HL-60/S4 treated with phorbol 12-myristate 13-acetate at 8.2 ng/mL for 4 days and 3 days (cell line): Measurements from ENCODE around the gene RUNX1.

ENCODE experiments used
- in situ Hi-C: fragments of 300-500 bp; cut with MboI; formaldehyde crosslinking; loops from 2 replicates; pipeline ENCODE4 v1.15.0; 2022; ENCODE audit warnings: low sequenced_read_pairs

RUNX1 gene

DNA sequence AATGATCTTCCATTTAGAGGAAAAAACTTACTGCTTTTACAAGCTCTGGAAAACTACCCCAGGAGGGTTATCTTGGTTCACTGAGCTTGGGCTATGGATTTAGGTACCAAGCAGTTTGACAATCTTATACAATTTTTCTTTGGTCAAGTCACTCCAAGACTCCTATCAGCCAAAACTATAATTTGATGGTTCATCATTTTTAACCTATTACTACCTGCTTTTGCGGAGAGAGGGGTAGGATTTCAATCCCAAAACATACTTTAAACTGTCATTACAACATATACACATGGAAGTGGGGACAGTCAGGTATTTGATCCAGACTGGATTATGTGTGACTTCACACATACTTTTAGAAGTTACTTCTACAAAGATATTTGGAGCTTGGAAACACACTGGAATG, 71.8 kb downstream of the RUNX1 start:
- in situ Hi-C loops, result no loop called here

DNA sequence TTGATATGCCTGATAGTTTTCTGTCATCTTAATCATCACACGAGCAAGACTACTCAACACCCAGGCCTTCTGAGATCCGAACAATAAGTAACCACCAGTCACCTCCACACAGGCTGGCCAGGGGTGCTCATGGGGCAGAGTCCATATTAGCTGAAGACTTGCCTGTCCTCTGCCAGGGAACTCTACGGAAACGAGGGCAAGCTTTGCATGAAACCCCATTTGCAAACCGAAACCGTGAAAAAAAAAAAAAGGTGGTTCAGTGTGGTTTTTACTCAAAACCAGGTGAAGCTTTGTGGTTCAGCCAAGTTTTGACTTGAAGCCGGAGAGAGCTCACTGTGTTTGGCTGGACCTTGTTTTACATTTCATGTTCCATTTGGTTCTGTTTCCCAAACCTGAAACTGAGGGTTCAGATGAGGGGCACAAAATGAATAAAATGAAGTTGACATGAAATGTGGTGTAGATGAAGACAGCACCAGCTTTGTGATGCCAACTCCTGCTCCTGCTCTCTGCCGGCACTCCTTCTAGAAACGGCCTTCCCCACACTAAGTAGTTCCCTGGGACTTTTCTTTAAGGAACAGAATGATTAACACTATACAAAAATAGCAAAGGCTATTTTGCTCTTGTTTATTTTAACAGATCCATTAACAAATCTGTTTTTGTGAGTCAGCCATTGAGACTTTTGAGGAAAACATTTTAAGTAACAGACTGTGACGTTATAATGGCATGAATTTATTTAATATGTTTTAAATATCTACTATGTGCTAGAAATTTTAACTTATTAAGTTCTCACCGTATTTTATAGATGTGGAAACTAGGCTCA, 74.7 kb downstream of the RUNX1 start:
- in situ Hi-C loops, result no loop called here

- in situ Hi-C loops, result no loop called here
Measured at GRCh38 chr21:34973685-34974084, 75.4 kb downstream of the RUNX1 start.

- in situ Hi-C loops, result no loop called here
Measured at GRCh38 chr21:34971656-34972055, 77.4 kb downstream of the RUNX1 start.

- in situ Hi-C loops, result no loop called here
Measured at GRCh38 chr21:34970566-34970965, 78.5 kb downstream of the RUNX1 start.

DNA sequence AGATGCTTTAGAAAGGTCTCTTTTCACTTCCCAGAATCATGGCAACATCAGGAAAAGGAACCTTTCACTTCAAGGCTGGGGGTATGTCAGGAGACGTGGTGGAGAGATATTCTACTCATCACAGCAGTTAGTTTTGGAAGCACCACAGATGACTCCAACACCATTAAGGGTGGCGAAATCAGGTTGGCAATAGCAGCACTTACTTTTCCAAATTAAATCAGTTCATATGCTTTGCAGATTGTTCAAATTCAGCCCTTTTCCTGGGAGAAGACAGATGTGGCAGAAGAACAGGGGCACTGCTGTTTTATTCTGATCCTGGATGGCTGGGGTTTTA, 79.0 kb downstream of the RUNX1 start:
- in situ Hi-C loops, result no loop called here

GRCh38 chr21:34969423-34970166, 79.5 kb downstream of the RUNX1 start:
- in situ Hi-C loops, result loop anchor here (10.0 kb wide), 1 partner anchor 65 kb away; no protein-coding TSS in a partner anchor

- in situ Hi-C loops, result loop anchor here (10.0 kb wide), 1 partner anchor 64 kb away; no protein-coding TSS in a partner anchor
Measured at GRCh38 chr21:34968414-34969333, 80.4 kb downstream of the RUNX1 start.

GRCh38 chr21:34967509-34968289, 81.4 kb downstream of the RUNX1 start:
- in situ Hi-C loops, result loop anchor here (10.0 kb wide), 1 partner anchor 63 kb away; no protein-coding TSS in a partner anchor

DNA sequence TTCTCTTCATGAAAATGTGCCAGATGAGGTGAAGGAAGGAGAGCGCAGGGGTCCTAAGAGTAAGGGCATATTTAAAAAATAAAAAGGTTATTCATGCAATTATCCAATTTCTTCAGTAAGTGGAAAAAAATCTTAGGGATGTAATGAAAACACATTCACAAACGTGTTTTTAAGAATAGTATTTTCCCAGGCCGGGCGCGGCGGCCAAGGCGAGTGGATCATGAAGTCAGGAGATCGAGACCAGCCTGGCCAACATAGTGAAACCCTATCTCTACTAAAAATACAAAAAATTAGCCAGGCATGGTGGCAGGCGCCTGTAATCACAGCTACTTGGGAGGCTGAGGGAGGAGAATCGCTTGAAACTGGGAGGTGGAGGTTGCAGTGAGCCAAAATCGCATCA, 82.2 kb downstream of the RUNX1 start:
- in situ Hi-C loops, result loop anchor here (10.0 kb wide), 1 partner anchor 62 kb away; no protein-coding TSS in a partner anchor

- in situ Hi-C loops, result loop anchor here (10.0 kb wide), 1 partner anchor 61 kb away; no protein-coding TSS in a partner anchor
Measured at GRCh38 chr21:34965200-34966174, 83.6 kb downstream of the RUNX1 start.

DNA sequence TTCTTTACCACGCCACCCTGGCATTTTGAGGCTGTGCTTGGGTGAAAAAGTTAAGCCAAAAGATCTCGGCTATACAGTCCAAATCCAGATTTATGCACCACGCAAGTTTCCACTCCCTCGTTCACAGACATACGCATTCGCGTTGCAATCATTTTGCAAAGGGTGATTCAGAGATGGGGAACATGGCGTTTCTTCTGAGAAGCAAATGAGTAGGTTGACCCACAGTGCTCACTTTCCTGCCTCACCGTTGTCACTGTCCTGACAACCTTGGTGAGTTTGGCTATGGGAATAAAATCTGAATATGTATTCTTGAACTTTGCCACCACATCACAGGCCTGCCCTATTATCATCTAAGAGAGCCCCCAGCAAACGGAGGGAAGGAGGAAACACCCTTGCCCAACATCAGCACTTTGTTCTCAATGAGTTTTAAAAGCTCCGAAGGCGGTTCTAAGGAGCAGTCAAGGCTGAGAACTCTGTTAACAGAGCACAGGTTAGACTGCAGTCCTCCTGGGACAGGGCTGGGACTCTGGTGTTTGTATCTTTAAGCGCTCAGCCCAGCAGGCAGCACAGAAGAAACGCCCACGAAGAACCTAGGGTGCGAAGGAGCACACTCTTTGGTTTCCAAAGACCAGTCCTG, 86.4 kb downstream of the RUNX1 start:
- in situ Hi-C loops, result loop anchor here (10.0 kb wide), 1 partner anchor 58 kb away; no protein-coding TSS in a partner anchor

DNA sequence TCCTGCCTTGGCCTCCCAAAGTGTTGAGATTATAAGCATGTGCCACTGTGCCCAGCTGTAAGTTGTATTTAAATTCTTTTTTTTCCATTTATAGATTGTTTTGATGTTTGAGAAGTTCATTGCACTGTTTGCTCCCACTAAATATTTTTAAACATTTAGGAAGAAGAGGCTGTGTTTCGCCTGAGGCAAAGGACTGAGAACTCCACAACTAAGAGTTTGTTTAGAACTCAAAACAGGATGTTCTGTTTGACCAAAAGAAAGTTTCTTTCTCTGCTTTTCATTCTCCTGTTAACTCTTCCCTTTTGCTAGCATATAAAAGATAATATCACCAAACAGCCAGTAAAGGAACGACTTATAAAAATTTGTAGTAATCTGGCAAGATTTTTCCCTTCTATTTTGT, 87.0 kb downstream of the RUNX1 start:
- in situ Hi-C loops, result loop anchor here (10.0 kb wide), 1 partner anchor 57 kb away; no protein-coding TSS in a partner anchor

DNA sequence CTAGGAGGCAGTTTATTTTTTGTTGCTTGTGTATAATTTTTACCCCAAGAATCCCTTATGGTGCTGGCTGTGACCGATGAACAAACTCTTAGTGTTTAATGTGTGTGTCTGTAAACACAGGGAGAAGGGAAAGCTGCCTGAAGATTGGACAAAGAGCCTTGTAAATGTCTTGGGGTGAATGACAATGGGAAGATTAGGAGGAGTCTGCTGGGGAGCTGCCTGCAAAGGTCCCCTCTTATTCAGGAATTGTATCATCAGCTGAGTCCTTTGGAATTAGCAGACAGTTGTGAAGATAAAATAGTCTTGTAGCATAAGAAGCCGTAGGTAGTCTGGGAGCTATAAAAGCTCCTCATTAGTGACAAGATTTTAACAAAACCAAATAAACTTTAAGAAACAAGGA, 88.4 kb downstream of the RUNX1 start:
- in situ Hi-C loops, result loop anchor here (10.0 kb wide), 1 partner anchor 56 kb away; no protein-coding TSS in a partner anchor

DNA sequence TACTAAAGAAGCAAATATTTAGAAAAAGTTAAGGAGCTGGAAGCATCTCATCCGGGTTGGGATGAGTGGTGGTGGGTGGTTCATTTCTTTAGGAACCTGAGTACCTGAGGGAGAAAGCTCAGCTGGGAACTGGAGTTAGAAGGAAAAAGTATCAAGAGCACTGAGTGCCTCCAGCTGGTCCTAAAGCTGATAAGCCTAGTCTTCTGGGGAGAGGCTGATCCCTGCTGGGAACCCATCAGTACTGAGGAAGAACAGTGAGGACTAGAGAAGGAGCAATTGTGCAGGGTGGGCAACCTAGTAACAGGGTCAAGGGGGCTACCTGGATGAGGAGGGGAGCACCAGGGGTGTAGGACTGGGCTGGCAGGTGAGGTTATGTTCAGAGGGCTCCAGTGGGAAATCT, 89.5 kb downstream of the RUNX1 start:
- in situ Hi-C loops, result loop anchor here (10.0 kb wide), 1 partner anchor 55 kb away; no protein-coding TSS in a partner anchor

DNA sequence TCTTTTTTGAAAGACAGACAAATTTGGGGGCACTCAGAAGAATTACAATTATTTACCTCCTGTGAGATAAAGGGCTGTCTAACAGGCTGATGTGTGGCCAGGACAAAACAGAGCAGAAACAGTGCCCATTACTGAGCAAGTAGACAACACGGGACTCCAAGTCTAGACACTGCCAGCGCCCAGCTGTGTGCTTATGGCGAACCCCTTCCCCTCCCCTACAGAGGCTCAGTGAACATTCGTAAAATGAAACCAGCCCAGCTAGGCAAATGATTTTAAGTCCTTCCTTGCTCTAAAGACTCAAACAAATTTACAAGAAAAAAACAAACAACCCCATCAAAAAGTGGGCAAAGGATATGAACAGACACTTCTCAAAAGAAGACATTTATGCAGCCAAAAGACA, 91.1 kb downstream of the RUNX1 start:
- in situ Hi-C loops, result no loop called here

DNA sequence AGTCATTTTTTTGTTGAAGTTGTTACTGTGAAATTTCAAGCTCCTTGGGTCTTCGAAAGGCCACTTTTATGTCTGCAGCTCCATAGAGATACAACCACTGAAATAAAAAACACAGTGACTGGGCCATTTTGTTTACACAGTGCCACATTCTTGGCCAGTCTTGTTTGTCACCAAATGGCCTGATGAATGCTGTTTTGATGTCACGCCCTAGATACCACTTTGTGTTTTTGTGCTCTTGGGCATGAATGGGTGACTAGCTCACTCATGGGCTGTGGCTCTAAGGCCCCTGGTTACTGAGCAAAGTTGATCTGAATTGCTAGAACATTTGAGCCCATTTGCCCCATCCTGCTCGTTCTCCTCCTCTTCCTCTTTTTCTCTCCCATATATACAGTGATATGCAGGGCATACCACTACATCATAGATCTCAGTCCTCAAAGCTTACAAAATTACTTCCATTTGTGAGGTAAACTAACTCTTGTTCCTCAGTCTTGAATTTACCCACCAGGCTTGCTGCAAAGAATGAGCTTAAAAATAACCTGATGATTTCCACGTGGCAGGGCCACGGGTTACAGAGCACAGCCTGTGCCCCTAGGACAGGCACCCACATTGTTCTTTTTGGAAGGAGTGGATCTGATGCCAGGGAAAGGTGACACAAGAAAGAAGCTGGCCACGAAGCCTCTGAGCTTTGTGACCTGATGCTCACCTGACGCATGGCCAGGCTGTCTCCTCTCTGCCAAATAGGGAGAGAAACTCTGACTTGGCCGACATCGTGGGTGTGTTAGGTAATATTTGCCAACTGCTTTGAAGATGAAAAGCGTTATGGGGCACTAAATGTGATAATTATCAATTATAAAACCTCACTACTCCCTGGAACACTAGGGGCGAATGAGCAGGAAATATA, 92.4 kb downstream of the RUNX1 start:
- in situ Hi-C loops, result no loop called here
